Fibroblast of pulmonary artery (primary cell): ENCODE results near the gene DICER1.

Experiments used
- DNase-seq: peaks from one replicate; pipeline ENCODE4 v3.0.0-alpha.2; 2010; ENCODE audit warnings: low read depth
- H3K4me3 ChIP-seq: replicated peaks from 2 replicates; pipeline ENCODE4 v1.5.1; 2011; ENCODE audit warnings: low read depth, mild to moderate bottlenecking, control low read depth, low read length, moderate library complexity
- TF ChIP-seq, protein P1 (sequence below): IDR thresholded peaks from 2 replicates; pipeline ENCODE4 v1.5.1; 2011; ENCODE audit warnings: mild to moderate bottlenecking, control low read depth, low read length, inconsistent platforms; ENCODE audit errors: missing control alignments

DICER1 gene

DNA sequence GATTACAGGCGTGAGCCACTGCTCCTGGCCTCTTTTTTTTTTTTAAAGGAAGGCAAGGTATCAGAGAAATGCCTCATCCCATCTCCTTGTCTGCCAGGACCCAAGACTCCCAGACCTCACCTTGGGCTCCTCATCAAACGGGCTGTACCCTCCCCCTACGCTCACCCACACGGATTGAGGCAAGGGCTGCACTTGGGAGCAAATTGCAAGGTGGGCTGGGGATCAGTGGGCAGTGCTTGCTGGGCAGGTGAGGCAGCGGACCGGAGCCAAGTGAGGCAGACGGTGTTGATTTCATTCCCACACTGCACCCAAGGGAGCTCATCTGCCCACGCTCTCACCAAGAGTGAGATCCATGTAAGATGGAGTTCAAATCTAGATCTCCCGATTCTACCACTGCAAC is 41.0 kb upstream of the DICER1 start:
- TF ChIP-seq, protein P1, sequence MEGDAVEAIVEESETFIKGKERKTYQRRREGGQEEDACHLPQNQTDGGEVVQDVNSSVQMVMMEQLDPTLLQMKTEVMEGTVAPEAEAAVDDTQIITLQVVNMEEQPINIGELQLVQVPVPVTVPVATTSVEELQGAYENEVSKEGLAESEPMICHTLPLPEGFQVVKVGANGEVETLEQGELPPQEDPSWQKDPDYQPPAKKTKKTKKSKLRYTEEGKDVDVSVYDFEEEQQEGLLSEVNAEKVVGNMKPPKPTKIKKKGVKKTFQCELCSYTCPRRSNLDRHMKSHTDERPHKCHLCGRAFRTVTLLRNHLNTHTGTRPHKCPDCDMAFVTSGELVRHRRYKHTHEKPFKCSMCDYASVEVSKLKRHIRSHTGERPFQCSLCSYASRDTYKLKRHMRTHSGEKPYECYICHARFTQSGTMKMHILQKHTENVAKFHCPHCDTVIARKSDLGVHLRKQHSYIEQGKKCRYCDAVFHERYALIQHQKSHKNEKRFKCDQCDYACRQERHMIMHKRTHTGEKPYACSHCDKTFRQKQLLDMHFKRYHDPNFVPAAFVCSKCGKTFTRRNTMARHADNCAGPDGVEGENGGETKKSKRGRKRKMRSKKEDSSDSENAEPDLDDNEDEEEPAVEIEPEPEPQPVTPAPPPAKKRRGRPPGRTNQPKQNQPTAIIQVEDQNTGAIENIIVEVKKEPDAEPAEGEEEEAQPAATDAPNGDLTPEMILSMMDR = no peak
- H3K4me3 ChIP-seq = no peak overlapping the region
- DNase-seq = no peak

GRCh38 chr14:95197551-95197950 is 40.2 kb upstream of the DICER1 start:
- TF ChIP-seq, protein P1 = no peak
- DNase-seq = no peak
- no peak overlapping the region for H3K4me3 ChIP-seq

GRCh38 chr14:95196826-95197545 is 39.7 kb upstream of the DICER1 start:
- DNase-seq = no peak
- TF ChIP-seq, protein P1 = no peak
- H3K4me3 ChIP-seq = no peak overlapping the region

DNA sequence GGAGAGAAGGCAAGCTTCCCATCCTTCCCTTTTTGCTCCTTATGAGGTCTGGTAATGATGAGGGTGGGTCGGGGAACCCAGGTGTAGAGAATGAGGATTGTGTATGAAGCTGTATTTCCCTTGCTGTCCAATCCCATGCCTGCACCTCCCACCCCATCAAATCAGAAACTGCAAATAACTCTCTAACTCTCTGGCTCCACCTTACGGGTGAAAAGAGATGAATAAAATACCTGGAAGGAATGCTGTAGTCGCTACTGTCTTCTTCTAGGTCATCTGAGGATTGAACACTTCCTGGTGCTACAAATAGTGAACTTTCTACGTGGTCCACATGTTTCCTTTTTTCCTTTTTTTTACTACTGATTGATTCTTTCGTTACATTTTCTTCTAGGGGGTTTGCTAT is 38.9 kb upstream of the DICER1 start:
- no peak overlapping the region for H3K4me3 ChIP-seq
- TF ChIP-seq, protein P1 = peak; percentile 12
- DNase-seq = peak; percentile 18

DNA sequence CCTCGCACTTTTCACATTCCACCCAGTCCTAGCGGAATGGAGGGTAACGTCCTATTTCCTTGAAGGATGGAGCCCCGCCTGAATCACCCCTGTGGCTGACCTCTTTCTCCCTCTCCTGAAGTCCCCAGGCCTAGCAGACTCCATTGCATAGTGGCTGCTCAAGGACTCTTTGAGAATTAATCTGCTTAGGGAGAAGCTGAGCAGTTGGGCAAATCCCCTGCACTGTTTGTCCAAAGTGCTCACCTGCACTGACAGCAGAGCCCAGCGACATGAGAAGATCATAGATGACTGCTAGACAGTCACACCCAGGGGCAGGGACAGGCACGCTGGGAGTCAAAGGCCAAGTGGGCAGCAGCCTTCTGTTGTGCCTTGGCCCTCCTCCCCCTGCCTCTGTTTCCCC is 37.7 kb upstream of the DICER1 start:
- TF ChIP-seq, protein P1 = no peak
- no peak overlapping the region for H3K4me3 ChIP-seq
- no peak for DNase-seq

DNA sequence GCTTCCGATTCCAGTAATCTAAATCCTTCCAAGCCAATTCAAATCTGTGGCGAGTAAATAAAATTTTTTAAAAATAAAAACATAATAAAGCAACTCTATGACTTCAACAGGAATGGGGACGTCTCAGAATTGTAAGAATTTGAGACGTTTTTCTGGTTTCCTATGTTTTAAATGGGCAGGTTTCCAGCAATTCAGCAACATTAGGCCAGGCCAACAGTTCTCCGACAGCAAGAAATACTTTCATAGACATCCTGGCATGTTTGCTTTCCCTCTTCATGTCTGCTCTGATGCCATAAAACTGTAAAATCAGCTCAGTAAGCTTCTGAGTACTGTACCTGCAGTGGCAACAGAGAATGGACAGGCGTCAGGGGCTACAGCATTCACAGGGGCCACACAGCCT is 35.8 kb upstream of the DICER1 start:
- H3K4me3 ChIP-seq = no peak overlapping the region
- no peak for DNase-seq
- TF ChIP-seq, protein P1 = no peak

GRCh38 chr14:95192311-95192710 is 35.0 kb upstream of the DICER1 start:
- no peak for DNase-seq
- no peak overlapping the region for H3K4me3 ChIP-seq
- TF ChIP-seq, protein P1 = no peak
